ENCODE data around the gene TMEM187.
A peak's percentile ranks its signal among the peaks of the same experiment; 100 is the strongest.

TMEM187 gene

GRCh38 chrX:153972368-153973126, at the start of gene TMEM187:
TMEM187 (plus strand) TSS chrX:153972754; CDS start chrX:153982063, 9,309 bp downstream.
- DNase-seq, result peak; percentile 90

DNA sequence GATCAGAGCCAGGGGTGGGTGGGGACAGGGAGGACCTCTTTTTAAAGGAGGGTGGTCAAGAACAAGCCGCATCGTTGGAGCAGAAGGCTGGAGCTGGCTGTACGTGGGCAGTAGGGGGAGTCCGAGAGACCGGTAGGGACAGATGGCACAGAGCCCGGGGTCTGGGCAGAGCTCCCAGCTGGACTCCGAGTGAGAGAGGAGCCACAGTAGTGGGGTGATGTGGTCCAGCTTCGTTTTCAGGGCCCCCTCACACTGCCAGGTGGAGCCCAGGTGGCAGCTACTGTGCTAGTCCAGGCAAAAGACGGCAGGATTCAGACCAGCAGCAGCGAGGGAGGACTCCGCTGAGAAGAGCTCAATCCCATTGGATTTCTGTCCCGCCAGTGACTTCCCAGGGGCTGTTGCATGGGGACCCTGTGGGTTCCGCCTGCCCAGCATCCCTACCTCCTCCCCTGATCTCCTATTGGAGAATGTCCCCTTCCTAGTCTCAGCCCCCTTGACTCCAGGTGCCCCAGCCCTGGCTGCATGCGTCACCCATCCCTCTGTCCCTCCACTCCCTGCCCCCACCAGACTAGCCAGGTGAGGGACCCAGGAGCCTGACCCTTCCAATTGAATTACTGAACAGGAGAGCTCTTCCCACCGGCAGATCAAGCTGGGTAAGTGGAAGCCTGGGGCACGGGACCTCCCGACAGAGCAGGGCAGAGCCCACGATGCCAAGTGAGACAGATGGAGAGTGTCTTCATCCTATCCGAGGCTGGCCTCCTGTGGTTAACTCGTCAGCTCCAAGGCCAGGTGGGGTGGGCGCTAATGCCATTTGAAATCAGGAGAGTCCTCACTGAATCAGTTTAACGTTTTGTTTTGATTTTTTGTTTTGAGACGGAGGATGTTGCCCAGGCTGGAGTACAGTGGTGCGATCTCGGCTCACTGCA, 49.4 kb upstream of the TMEM187 start:
- DNase-seq, result no peak

- DNase-seq, result peak; percentile 56
Observed at GRCh38 chrX:153924149-153924861, 48.2 kb upstream of the TMEM187 start.

DNA sequence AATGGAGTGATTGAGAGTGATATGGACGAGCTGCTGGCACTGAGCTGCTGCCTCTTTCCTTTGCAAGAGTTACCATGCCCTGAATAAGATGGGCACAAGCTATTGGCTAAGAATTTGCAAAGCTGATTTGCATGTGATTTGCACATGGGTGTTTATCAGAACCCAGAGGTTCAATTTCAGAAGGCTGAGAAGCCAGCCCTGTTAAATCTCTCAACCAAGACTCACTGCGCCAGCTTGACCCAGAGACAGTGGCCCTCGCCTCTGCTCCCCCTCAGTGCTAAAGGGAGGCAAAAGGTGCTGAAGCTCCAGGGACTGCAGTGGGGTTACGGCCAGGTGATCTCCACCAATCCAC, 47.2 kb upstream of the TMEM187 start:
- DNase-seq, result no peak

DNA sequence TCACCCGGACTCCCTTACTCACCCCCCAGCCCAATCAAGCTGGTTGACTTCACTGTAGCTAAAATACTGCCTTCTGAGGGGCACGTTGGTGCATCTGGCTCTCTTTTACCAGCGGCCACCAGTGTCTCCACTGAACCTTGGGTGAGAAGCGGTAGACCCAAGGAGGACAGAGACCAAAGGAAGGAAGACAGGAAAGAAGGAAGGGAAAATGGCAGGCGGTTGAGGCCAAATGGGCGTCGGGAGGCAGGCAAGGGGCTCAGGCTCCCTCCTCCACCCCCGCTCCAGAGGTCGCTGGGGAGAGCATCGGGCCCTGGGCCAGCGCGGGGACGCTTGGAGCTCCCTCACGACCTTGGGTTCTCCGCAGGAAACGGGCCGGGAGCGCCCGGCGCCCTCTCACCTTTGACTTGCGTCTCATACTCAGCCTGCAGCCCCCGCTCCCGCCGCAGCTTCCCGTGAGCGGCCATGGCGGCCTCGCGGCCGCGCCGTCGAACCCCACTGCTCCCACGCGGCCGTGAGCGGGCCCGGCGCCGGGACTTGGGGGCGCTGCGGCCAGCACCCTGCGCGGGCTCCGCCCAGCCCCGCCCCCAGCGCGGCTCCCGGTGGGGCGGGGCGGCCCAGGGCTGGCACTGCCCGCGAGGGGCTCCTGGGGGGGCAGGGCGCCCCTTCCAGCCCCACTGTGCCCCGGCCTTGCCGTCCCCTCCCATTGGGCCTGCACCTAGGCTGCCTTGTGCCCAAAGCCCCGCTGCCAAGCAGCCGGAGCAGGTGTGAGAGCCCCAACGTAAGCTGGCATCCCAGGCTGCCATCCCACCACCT, 46.6 kb upstream of the TMEM187 start, which contains the start of gene ARHGAP4:
Gene ARHGAP4 (minus strand): TSS at position 526 of the 813 bp plus-strand sequence. CDS start 62 bp downstream, at position 464.
- DNase-seq, result peak; percentile 49

DNA sequence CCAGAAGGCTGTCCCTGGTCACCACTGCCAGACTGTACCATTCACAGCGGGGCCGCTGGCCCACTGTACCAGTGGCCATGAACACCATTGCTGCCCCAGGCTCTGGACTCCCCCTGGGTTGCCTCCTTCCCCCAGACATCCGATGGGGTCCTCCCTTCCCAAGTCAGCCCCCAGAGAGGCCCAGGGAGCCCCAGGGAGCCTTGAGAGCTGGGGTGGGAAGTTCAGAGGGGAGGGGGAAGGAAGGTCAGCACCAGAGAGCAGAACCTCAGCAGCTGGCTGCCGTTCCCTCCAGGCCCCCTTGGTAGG, 46.0 kb upstream of the TMEM187 start:
- DNase-seq, result no peak

DNA sequence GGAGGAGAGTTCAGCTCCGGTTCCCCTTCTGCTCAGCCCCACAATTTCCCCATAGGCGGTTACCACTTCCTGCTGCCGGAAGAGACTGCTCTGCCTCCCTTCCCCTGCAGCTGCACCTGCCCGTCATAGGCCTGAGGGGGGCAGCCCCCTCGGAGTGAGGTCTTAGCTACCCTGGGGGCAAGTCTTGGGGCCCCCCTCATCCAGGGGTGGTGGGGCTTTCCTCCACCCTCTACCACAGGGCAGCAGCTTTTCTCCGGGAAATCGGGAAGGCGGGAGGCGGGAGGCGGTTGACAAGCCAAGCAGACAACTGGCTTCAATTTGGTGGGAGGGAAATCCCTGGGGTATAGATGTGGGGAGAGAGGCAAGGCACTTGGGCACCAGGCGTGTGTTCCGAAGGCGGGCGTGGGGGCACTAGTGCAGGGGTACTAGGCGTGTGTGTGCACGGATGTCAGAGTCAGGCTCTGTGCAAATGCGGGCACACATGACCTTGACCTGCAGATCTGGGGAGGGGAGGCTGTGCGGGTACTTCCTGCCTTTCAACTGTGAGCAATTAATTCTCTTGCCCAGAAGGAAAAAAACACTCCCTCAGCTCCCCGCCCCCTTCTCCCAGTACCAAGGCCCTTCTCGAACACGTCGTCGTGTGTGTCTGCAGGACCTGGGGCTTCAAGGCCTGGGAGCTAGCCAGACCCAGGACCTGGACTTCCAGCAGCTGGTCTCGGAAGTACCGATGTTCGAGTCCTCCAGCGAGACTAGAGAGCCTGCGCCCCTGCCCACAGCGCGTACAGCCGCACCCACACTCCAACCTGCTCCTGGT, 45.5 kb upstream of the TMEM187 start:
- peak; percentile 82 for DNase-seq

DNA sequence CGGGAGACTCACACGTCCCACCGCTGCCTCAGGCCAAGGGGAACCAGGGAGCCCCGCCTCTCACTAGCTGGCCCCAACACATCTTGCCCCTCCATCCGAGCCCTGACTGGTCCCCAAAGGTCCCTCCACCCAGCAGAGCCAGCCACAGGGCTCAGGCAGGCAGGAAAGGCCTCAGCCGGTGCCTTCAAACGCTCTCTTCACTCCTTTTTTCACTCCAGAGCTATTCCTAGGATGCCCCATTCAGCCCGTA, 45.0 kb upstream of the TMEM187 start:
- no peak for DNase-seq

DNA sequence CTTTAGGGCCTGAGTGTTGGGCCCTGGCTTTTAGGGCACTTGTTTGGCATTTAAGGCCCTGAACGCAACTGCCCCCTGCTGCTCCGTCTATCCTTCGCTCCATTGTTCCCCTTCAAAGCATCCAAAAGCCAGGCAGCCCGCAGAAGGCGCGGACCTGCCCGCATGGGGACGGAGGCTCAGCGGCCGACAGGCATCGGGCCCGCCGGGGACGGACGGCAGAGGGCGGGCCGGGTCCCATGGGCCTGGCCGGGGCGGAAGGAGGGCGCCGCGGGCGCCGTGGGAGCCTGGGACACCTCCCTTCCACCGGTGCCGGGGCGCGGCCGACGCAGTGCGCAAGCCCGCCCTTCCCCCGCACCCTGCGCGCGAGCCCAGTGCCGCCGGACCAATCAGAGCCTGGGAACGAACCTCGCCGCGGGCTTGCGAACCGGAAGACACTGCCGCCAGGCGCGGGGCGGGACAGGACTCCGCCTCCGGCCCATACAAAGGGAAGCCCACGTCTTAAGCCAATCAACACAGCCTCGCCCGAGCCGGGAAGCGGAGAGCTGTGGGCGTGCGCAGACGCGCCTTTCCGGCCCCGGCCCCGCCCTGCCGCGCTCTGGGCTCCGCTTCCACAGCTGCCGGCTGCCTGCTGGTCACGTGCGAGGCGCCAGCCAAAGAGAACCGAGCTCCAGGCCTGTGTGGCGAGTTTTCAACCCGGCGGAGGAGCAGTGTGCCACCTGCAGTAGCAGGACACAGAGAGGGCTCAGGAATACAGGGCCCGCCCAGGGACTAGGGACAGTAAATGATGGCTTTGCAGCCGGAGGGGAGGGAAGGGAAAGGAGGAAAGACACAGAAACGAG, 44.4 kb upstream of the TMEM187 start:
- DNase-seq, result peak; percentile 96

GRCh38 chrX:153928846-153929245, 43.7 kb upstream of the TMEM187 start:
- no peak for DNase-seq

- no peak for DNase-seq
Observed at GRCh38 chrX:153929576-153929975, 43.0 kb upstream of the TMEM187 start.

DNA sequence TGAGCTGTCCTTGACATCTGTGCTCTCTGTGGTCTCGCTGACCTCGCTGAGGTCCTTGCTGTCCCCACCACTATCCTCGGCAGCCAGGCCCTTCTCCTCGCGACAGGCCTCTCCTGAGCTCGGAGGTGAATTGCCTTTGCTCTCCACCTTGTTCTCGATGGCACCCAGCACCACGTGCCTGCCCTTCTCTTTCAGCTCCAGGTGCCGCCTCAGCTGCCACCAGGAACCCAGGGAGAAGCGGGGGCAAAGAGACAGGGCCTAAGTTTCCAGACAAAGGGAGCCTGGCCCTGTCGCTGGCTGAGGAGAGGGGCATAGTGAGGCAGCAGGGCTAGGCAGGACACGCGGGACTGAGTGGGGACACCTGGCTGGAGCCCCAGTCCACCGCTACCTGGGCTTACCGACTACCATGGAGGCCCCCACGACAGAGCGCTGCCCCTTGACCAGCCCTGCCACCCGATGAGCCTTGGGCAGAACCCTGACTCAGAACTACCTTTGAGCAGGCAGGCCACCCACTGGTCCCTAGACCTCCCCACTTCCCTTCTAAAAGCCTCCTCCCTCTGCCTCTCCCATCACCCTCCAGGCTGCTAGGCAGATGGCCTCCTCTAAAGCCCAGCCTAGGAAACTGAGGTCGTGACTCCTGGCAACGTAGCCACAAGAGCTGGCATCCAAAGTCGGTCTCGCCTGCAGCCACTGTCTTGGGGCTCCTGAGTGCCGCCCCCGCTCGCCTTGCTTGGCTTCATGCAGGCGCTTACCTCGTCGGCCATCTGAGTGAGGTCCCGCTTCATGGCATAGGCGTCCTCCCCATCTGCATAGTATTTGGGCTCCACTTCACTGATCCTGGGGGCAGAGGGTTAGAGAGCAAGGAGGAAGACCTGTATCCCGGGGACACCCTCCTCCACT, 42.3 kb upstream of the TMEM187 start:
- DNase-seq, result no peak

DNA sequence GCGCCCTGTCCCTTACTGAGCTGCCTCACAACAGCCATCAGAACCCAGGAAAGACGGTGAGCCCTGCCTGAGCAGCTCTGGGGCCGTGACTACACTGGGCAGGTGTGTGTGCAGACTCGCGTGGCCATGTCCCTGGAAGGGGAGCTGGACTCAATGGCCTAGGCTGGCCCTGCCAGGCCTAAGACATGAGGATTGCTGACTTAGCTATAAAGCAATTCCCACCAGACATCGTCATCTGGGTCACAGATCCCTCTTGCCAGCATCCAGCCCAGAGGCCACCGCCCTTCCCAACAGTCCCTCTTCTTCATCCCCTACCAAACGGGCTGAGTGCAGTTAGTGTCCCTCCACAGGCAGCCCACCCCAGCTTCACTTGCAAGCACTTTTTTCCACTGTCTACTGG, 41.4 kb upstream of the TMEM187 start:
- no peak for DNase-seq

DNA sequence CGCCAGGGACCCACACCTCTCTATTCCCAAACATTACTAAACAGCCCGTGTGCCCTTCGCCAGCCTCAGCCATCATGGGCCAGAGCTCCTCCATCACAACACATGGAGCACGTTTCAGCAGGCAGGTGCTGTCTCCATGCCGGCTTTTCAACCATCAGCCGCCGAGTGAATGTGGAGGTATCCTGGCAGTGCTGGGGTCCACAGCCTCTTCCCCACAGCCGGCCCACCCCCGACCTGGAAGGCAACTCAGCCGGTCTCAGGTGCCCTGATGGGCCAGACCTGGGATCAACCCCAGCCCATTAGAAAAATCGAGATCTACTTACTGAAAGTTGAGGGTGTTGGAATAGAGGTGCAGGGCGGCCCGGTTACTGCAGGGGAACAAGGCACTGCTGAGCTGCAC, 40.8 kb upstream of the TMEM187 start:
- DNase-seq, result no peak

DNA sequence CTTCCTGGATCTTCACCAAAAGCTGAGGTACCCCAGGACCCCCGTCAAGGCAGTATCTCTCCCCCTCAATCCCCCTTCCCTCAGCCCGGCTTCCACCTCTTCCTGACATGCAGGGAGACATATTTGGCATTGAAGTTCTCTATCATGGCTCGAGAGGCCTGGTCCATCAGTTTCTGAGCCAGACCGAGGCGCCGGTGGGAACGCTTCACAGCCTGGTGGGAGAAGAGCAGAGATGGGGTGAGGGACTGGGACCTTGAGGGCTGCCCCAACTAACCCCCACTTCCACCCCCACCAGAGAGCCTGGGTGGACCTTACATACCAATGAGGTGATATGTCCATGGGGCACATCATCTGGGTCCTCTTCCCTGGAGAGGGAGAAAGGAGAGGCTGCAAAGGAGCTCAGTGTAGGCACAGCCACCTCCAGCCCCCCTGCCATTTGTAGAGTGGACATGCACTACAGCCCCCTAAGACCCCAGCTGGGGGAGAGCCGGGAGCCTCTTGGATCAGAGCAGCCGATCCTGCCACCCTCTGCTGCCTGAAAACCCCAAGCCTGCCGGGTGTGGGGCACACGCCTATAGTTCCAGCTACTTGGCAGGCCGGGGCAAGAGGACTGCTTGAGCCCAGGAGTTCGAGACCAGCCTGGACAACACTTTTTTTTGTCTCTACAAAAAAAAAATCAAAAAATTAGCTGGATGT, 40.2 kb upstream of the TMEM187 start:
- DNase-seq, result no peak

GRCh38 chrX:153933748-153934147, 38.8 kb upstream of the TMEM187 start:
- DNase-seq, result no peak

- no peak for DNase-seq
Observed at GRCh38 chrX:153934148-153934761, 38.3 kb upstream of the TMEM187 start.

GRCh38 chrX:153934762-153935325, 37.7 kb upstream of the TMEM187 start, which contains the start of gene NAA10:
NAA10 (minus strand) TSS chrX:153935037; CDS start chrX:153934904, 133 bp downstream.
- peak; percentile 74 for DNase-seq
